GM06990 (cell line): Measurements from ENCODE around the gene PTPN23.

Source experiments
- DNase-seq: peaks from one replicate; pipeline ENCODE4 v3.0.0-alpha.2; 2011; ENCODE audit not compliant: insufficient read length; ENCODE audit errors: extremely low read depth
- H3K27me3 ChIP-seq: replicated peaks from 2 replicates; pipeline ENCODE4 v1.6.0; 2011; ENCODE audit warnings: low read length; ENCODE audit not compliant: control insufficient read depth, insufficient read depth
- H3K36me3 ChIP-seq: 2 replicates; pipeline ENCODE4 v1.5.1; 2011; ENCODE audit warnings: low read length; ENCODE audit not compliant: control insufficient read depth, insufficient read depth
- H3K4me3 ChIP-seq: replicated peaks from 2 replicates; pipeline ENCODE4 v1.5.1; 2011; ENCODE audit warnings: low read depth, mild to moderate bottlenecking, control low read depth, low read length
- CTCF ChIP-seq: IDR thresholded peaks from 2 replicates; pipeline ENCODE4 v1.5.1; 2011; ENCODE audit warnings: low read length, control low read depth, mild to moderate bottlenecking, inconsistent platforms; ENCODE audit not compliant: insufficient read depth, poor library complexity, severe bottlenecking

The PTPN23 gene

GRCh38 chr3:47394140-47394870 lies 13.5 kb downstream of the PTPN23 start:
- peaks cover 2% of the 10 kb centered on the region for H3K36me3 ChIP-seq
- H3K27me3 ChIP-seq = no peaks in the 10 kb centered on the region
- TF ChIP-seq CTCF = no peak
- H3K4me3 ChIP-seq = no peak overlapping the region
- DNase-seq = no peak

GRCh38 chr3:47394881-47395280 lies 14.1 kb downstream of the PTPN23 start:
- Histone ChIP-seq H3K4me3 (no peak overlapping the region), H3K36me3 (peaks cover 3% of the 10 kb centered on the region), H3K27me3 (no peaks in the 10 kb centered on the region)
- TF ChIP-seq CTCF = no peak
- no peak for DNase-seq

GRCh38 chr3:47398228-47398627 lies 17.4 kb downstream of the PTPN23 start:
- Histone ChIP-seq H3K27me3 (no peaks in the 10 kb centered on the region), H3K36me3 (peaks cover 3% of the 10 kb centered on the region), H3K4me3 (no peak overlapping the region)
- no peak for DNase-seq
- no peak for TF ChIP-seq CTCF

- no peak for DNase-seq
- Histone ChIP-seq H3K36me3 (peaks cover 3% of the 10 kb centered on the region), H3K4me3 (no peak overlapping the region), H3K27me3 (no peaks in the 10 kb centered on the region)
- TF ChIP-seq CTCF = no peak
Measured at GRCh38 chr3:47399016-47399415, 18.2 kb downstream of the PTPN23 start.

- no peak for TF ChIP-seq CTCF
- no peak for DNase-seq
- Histone ChIP-seq H3K4me3 (no peak overlapping the region), H3K36me3 (peaks cover 3% of the 10 kb centered on the region), H3K27me3 (no peaks in the 10 kb centered on the region)
Measured at GRCh38 chr3:47399531-47400270, 18.9 kb downstream of the PTPN23 start.
